Activated CD8-positive, alpha-beta memory T cell treated with anti-CD3 and anti-CD28 coated beads for 48 hours (primary cell): ENCODE measurements around the gene GLOD4.
A peak's percentile ranks its signal among the peaks of the same experiment; 100 is the strongest.

Source experiments
- DNase-seq, 3 experiments: peaks; one replicate each; pipeline ENCODE4 v3.0.0-alpha.2; 2020; ENCODE audit warnings: low read depth in 2 of 3, low spot score in 2 of 3

GLOD4 gene

GRCh38 chr17:743139-743538 is 38.9 kb downstream of the GLOD4 start:
- DNase-seq: no peak

DNA sequence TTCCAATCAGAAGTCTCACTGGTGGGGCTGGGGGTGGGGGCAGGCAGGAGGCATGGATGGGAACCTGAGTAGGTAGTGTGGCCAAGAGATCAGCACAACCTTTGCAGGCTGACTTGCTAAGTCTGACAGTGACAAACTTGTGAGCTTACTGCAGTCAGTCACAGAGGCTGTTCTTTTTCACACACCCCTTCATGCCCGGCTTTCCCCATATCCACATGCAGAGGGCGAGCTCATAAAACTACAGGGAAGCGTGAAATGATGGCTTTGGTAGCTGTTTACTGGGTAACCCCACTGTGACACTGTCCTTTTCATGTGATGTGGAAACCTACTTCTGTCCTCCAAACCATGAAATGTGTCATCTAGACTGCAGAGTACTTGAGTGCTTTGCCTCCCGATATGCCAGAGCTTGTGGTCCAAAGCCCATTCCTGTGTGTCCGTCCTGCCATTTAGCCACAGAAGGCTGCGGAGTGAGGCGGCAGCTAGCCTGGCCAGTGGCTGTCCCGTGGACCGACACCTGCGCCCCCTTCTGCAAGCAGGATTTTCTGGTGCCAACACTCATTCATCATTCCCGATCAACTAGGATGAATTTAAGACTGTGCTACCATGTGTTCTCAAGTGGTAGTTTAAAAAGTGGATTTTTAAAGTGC is 39.8 kb downstream of the GLOD4 start:
- DNase-seq: no peak

DNA sequence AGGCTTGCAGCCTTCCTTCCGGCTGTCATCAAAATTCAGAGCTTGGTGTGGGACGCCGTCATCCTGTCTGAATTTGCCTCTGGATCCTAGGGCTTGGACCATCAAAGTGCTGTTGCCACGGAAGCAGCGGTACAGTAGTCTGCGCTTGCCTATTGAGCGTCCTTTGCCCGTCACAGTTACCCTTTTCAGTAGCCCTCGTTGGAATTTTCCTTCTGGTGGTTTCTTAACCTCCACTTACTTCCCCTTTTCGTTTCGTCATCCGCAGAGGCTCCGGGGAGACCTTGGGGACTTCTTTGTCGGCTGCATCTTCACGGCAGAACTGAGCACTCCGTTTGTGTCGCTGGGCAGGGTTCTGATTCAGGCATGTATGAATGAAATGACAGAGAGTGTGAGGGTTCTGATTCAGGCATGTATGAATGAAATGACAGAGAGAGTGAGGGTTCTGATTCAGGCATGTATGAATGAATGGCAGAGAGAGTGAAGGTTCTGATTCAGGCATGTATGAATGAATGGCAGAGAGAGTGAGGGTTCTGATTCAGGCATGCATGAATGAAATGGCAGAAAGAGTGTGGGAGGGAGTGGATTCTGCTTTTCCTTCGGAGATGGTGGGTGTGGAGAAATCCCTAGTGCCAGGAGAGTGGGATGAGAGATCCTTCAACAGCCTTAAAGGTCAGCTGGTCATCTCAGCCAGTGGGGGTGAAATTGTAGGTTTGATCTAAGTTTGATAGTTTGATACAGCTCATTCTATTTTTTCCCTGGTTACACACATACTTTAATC is 41.7 kb downstream of the GLOD4 start:
- no peak for DNase-seq

- DNase-seq: no peak
Measured at GRCh38 chr17:737561-738113, 44.4 kb downstream of the GLOD4 start.

GRCh38 chr17:733743-734142 is 48.3 kb downstream of the GLOD4 start:
- no peak for DNase-seq

DNA sequence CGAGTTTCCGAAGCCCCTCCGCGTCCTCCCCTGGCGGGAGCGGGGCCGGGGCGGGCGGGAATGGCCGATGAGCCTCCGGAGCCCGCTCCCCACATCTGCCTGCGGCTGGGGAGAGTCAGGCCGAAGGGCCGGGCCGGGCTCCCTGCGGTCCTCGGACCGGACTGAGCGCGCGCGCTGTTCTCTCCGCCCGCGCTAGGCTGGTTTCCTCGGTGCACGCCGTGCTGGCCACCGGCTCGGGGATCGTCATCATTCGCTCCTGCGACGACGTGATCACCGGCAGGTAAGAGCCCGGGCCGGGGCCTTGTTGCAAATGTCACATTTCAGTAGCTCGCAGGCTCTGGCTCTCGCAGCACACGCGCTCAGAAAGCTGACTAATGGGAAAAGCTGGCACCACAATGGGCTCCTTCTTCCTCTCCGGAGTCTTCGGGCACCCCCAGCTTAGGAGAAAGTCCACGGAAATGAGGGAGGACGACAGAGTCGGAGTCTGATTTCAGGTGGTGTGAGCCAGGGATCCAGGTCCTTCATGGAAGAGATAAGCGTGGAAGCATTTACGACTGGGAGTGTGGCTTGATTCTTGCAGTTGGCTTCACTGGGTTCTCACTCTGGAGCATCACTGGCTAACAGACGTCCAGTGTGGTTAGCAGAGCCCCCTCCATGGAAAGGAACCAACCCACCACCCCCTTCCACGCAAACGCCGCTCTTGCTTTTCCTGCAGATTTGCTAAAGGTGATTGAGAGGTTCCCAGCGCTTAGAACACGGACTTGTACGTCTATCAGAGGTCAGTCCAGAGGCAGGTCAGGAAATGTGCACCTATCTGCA is 49.0 kb downstream of the GLOD4 start:
- DNase-seq: peak in 2 of 3 experiments; percentile 15 to 31

DNA sequence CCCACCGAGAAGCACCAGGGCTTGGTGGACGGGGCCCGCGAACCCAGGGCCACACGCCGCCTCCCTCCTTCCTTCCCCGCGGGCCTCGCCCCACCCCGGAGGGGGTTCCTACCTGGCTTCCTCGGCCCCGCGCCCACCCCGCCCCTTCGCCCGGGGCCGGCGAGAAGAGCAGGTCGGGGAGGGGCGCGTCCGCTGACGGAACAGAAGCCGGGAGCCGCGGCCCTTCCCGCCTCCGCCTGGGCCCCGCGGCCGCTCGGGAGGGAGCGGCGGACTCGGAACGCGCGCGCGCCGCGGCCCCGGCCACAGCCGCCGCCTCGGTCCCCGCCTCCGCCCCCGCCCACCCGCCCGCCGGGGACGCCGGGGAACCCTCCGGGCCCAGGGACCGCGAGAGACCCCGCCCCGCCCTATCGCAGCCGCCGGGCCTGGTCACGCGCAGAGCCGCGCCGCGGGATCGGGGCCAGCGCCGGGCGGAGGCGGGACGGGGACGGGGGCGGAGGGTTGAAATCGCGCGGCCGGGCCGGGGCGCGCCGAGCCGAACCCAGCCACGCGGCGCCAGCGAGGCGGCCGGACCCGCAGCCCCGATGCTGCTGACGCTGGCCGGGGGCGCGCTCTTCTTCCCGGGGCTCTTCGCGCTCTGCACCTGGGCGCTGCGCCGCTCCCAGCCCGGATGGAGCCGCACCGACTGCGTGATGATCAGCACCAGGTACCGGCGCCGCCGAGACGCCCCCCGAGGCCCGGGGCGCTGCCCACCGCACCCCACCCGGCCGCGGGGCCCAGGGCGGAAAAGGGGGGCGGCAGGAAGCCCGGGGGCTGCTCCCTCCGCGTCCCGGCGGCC is 49.8 kb downstream of the GLOD4 start, which contains the start of gene TLCD3A:
Gene TLCD3A, plus strand, starts transcription at position 530 of the 835 bp plus-strand sequence. Its CDS starts 52 bp downstream, at position 582.
- peak in 2 of 3 experiments; percentile 23 to 28 for DNase-seq

- peak in 2 of 3 experiments; percentile 4 to 15 for DNase-seq
Measured at GRCh38 chr17:731644-732066, 50.4 kb downstream of the GLOD4 start.

DNA sequence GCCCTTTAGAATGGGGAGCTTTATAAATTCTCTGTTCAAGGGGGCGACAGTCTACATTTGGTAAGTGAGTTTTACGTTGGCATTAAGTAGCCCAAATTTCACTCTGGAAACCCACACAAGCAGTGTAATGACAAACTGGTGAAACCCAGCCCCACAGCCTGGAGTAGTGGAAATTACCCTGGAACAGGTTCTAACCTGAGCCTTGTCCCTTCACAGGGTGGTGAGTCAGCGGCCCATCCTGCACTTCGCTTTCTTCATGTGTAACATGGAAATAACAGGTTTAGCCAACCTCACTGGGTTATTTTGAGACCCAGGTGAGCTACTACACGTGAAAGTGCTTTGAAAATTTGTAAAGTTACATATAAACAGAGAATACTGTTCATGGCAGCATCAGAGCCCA is 53.2 kb downstream of the GLOD4 start:
- DNase-seq: no peak

- no peak for DNase-seq
Measured at GRCh38 chr17:726271-726919, 55.7 kb downstream of the GLOD4 start.

DNA sequence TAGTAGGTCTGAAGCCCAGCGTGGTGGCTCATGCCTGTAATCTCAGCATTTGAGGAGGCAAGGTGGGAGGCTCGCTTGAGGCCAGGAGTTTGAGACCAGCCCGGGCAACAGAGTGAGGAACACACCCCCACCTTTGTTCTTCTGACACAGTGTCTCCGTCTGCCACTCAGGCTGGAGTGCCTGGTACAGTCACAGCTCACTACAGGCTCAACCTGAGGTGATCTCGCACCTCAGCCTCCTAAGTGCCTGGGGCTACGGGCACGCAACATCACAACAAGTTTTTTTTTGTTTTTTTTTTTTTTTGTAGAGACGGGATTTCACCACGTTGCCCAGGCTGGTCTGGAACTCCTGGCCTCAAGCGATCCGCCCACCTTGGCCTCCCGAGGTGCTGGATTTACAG is 56.3 kb downstream of the GLOD4 start:
- DNase-seq: no peak

- DNase-seq: no peak
Measured at GRCh38 chr17:725084-725483, 57.0 kb downstream of the GLOD4 start.

DNA sequence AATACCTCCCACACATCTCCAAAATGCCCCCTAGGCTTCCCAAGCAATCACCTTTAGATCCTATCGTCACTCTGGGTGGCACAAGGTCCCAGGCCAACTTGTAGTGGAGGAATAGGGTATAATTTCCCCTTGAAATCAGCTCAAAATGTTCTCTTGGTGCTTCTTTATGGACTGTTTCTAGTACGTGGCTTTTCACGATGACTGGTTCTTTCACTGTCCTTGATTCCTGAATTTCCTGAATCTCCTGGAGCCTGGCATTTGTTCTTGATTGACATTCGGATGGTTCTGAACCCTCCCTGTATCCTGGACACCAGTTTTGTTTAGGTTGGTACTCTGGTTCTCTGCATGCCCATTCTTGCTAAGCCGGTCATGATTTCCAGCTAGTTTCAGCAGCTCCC is 60.5 kb downstream of the GLOD4 start:
- DNase-seq: no peak

- no peak for DNase-seq
Measured at GRCh38 chr17:720706-721539, 61.2 kb downstream of the GLOD4 start.

DNA sequence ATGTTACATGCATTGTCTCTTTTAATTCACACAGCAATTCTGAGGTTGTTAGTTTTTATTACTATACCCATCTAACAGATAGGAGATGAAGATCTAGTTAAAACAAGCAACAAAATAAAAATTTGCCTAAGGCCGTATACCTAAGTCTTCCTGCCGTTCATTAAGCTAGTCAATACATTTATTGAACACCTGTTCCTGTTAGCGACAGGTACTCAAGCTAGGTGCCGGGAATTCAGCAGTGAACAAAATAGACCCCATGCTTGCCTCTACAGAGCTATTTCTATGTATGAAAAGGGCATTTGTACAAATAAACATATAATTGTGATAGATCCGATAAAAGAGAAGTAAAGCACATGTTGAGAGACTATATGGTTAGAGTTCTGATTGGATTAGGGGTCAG is 64.0 kb downstream of the GLOD4 start:
- no peak for DNase-seq
